Measurements from ENCODE around the gene PRPF6.
A peak's percentile ranks its signal among the peaks of the same experiment; 100 is the strongest.

Gene PRPF6

DNA sequence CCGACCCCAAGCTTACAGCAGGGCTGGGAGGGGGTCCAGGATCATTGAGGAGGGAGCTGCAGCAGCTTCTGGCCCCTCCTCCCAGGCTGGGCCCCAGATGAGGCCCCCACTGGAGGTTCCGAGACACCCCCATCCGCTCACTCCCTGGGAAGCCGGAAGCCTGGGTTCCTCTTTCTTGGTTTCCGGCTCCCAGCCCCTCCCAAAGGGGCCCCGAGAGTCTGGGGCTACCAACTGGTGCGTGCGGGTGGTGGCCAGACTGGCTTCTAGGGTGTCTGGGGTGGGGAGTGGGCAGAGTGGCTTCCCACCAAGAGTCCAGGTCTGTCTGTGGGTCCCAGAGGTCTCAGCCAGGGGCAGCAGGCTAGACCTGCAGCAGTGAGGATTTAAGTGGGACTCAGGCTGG, 96.2 kb downstream of the PRPF6 start:
- Histone ChIP-seq H3K4me3 (peak overlapping the region; percentile 65 to 68), H3K9me3 (no peaks in the 10 kb centered on the region), H3K36me3 (peaks cover 0 to 30% (median 22%) of the 10 kb centered on the region in 3 donors), H3K27me3 (no peaks in the 10 kb centered on the region), H3K27ac (peak overlapping the region in 1 of 2 donors; percentile 31), H3K4me1 (peaks cover 0 to 41% (median 33%) of the 10 kb centered on the region in 4 donors)
- TF ChIP-seq, protein P1, sequence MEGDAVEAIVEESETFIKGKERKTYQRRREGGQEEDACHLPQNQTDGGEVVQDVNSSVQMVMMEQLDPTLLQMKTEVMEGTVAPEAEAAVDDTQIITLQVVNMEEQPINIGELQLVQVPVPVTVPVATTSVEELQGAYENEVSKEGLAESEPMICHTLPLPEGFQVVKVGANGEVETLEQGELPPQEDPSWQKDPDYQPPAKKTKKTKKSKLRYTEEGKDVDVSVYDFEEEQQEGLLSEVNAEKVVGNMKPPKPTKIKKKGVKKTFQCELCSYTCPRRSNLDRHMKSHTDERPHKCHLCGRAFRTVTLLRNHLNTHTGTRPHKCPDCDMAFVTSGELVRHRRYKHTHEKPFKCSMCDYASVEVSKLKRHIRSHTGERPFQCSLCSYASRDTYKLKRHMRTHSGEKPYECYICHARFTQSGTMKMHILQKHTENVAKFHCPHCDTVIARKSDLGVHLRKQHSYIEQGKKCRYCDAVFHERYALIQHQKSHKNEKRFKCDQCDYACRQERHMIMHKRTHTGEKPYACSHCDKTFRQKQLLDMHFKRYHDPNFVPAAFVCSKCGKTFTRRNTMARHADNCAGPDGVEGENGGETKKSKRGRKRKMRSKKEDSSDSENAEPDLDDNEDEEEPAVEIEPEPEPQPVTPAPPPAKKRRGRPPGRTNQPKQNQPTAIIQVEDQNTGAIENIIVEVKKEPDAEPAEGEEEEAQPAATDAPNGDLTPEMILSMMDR (IDR thresholded peaks at IDR 0.05), result no peak
- intact Hi-C loops (cut with DNase I; ENCODE audit: low total_unique reads), result no loop called here
- DNase-seq, result no peak

DNA sequence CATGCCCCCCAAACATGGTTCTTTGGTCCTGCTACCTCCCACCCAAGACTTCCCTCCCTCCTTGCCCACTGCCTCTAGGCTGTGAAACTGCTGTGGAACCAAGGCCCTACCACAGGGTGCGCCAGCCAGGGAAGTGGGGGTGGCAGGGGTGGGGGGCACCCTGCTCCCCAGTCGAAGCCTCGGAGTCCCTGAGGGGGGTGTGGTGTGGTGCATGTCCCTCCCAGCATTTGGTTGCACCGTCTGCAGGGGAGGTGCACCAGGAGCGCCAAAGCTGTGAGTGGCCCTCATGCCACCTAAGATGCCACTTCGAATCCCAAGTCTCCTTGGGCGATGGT, 96.6 kb downstream of the PRPF6 start:
- DNase-seq, result no peak
- no peaks in the 10 kb centered on the region for H3K27me3 ChIP-seq
- TF ChIP-seq, protein P1 (IDR thresholded peaks at IDR 0.05), result no peak
- H3K27ac ChIP-seq, result peak overlapping the region; percentile 31 to 80
- no peaks in the 10 kb centered on the region for H3K9me3 ChIP-seq
- H3K4me1 ChIP-seq, result peaks cover 0 to 45% (median 33%) of the 10 kb centered on the region in 4 donors
- intact Hi-C loops (cut with DNase I; ENCODE audit: low total_unique reads), result no loop called here
- peak overlapping the region; percentile 65 to 68 for H3K4me3 ChIP-seq
- peaks cover 0 to 26% (median 22%) of the 10 kb centered on the region in 3 donors for H3K36me3 ChIP-seq

DNA sequence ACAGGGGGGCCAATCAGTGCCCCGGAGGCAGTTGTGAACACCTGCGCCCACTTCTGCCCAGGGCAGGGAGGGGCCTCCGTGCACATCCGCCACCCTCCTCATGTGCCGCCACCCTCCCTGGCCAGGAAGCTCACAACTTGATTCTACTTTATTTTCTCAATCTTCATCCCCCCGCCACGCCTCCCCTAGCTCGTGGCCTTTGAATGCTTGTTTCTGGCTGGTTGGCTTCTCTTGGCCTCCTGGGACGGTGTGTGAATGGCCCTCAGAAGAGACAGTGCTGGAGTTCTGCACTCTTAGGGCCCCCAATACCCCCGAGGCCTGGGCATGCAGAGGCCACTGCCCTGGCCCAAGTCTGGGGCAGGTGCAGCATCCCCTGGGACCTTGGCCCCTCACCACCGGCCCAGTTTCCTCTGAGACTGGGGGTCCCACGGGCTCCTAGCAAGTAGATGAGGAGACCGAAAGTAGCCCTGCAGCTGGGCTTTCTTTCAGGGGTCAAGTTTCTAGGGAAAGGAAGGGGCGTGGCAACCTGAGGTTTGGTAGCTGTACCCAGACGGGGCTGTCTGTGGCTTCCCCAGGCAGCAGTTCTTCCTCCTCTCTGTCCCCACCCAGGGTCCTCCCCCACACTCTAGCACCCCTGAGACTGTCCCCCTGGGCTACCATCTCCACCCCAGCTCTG, 97.1 kb downstream of the PRPF6 start:
- Histone ChIP-seq H3K9me3 (no peaks in the 10 kb centered on the region), H3K4me1 (peaks cover 0 to 47% (median 34%) of the 10 kb centered on the region in 4 donors), H3K36me3 (peaks cover 0 to 22% (median 21%) of the 10 kb centered on the region in 3 donors), H3K27me3 (no peaks in the 10 kb centered on the region), H3K4me3 (peak overlapping the region; percentile 65 to 68), H3K27ac (peak overlapping the region; percentile 69 to 80)
- intact Hi-C loops (cut with DNase I; ENCODE audit: low total_unique reads), result no loop called here
- TF ChIP-seq, protein P1 (IDR thresholded peaks at IDR 0.05), result no peak
- no peak for DNase-seq

DNA sequence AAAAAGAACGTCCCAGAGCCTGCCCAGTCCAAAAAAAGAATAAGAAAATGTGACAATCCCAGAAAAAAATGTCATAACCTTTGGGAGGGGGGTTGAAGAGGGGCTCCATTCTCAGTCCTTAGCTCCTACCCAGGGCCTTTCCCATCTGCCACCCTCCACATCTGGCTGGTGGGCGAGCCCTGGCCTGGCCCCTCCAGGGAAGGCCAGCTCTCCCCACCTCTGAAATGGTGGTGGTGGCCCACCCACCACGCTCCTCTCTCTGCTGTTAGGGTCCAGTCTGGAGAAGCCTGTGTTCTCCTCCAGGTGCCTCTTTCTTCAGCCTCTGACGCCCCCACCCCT, 98.0 kb downstream of the PRPF6 start:
- intact Hi-C loops (cut with DNase I; ENCODE audit: low total_unique reads), result no loop called here
- no peak for DNase-seq
- Histone ChIP-seq H3K27me3 (peaks cover 0 to 7% of the 10 kb centered on the region in 2 donors), H3K4me3 (peak overlapping the region; percentile 65 to 68), H3K27ac (peak overlapping the region; percentile 69 to 80), H3K9me3 (no peaks in the 10 kb centered on the region), H3K36me3 (peaks cover 0 to 15% (median 12%) of the 10 kb centered on the region in 3 donors), H3K4me1 (peaks cover 0 to 56% (median 43%) of the 10 kb centered on the region in 4 donors)
- TF ChIP-seq, protein P1 (IDR thresholded peaks at IDR 0.05), result no peak

DNA sequence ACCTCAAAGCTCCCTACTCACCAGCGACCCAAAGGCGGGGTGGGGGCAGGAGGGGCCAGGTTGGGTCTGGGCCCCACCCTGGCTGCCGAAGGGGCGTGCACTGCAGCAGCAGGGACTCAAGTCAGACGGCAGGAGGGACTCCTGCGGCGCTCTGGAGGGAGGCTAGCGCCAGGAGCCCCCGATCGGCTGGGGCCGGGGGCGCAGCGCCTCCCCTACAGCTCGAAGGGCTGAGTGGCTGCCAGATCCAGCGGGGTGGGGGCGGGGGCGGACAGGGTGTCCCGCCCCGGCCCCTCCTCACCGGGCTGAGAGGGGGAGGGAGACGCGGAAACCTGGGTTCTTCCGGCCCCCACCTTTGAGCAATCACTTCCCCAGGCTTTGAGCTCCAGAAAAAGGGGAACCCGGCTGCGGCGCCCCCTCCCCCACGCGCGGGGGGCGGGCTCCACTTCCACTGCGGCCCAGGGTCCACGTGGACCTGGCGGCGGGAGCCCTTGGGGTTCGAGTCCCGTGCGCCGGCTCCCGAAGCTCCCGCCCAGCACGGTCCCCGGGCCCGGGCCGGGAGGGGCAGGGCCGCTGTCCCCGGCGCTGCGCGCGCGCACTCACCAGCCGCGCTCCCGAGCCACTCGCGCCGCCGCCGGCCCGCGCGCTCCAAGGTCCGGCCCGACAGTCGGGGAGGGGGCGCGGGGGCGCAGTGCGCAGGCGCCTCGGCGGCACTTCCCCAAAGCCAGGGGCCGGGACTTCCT, 98.5 kb downstream of the PRPF6 start, which contains the start of gene RGS19:
Gene RGS19 (minus strand): TSS at position 246 of the 740 bp plus-strand sequence. CDS start 2,632 bp downstream, outside the sequence.
- peaks cover 0 to 12% of the 10 kb centered on the region in 2 donors for H3K27me3 ChIP-seq
- peak within 1 kb of the TSS; percentile 69 to 80 for H3K27ac ChIP-seq
- H3K9me3 ChIP-seq, result no peaks in the 10 kb centered on the region
- intact Hi-C loops (cut with DNase I; ENCODE audit: low total_unique reads), result no loop called here
- TF ChIP-seq, protein P1 (IDR thresholded peaks at IDR 0.05), result no peak
- H3K4me1 ChIP-seq, result peaks cover 0 to 61% (median 46%) of the 10 kb centered on the region in 4 donors
- H3K4me3 ChIP-seq, result peak within 1 kb of the TSS; percentile 65 to 68
- DNase-seq, result peak; percentile 73 to 84
- H3K36me3 ChIP-seq, result peaks cover 0 to 10% (median 7%) of the 10 kb centered on the region in 3 donors
